Psoas muscle (tissue), 8 donors: ENCODE measurements around the gene ANP32A. TPM values are rescaled to one million over a fixed set of nuclear protein-coding genes. Genes with fewer than 3 reads are reported as not detected.

ENCODE experiments used
- ATAC-seq, 4 donors: fragments of 200-7000 bp; cut with Tn5 transposase; one replicate each; pipeline ENCODE4 v1.9.1; 2020; ENCODE audit warnings: moderate library complexity in 3 of 4, mild to moderate bottlenecking in 2 of 4
- DNase-seq, 2 donors: peaks; one replicate each; pipeline ENCODE4 v3.0.0-alpha.2; 2020
- H3K27ac ChIP-seq: fragments of 200-600 bp; one replicate; pipeline ENCODE4 v1.8.0; 2022
- H3K27me3 ChIP-seq, 3 donors: fragments of 200-600 bp in 1 of 3; one replicate each; pipeline versions ENCODE4 v1.6.1 to v1.8.0; 2013 to 2022; ENCODE audit warnings: low read length in 2 of 3, mild to moderate bottlenecking in 2 of 3, moderate library complexity in 1 of 3; ENCODE audit not compliant: insufficient read depth in 3 of 3
- H3K36me3 ChIP-seq, 2 donors: fragments of 200-600 bp in 1 of 2; one replicate each; pipeline versions ENCODE4 v1.6.1 to v1.8.0; 2013 to 2022; ENCODE audit warnings: low read depth in 1 of 2, mild to moderate bottlenecking in 1 of 2, moderate library complexity in 1 of 2; ENCODE audit not compliant: insufficient read depth in 1 of 2
- H3K4me1 ChIP-seq: fragments of 200-600 bp; one replicate; pipeline ENCODE4 v1.8.0; 2022
- H3K4me3 ChIP-seq: fragments of 200-600 bp; one replicate; pipeline ENCODE4 v1.8.0; 2022; ENCODE audit warnings: mild to moderate bottlenecking
- H3K9me3 ChIP-seq: fragments of 200-600 bp; one replicate; pipeline ENCODE4 v1.8.0; 2022
- CTCF ChIP-seq: fragments of 200-600 bp; IDR thresholded peaks from one replicate; pipeline ENCODE4 v1.8.0; 2022; ENCODE audit warnings: antibody characterized with exemption
- WGBS, 3 donors: extraction: QIAGEN DNeasy Blood & Tissue Kit; methylation state at CpG; one replicate each; pipeline versions ENCODE4 v1.1.6 to v1.1.7; 2013; 5-methylcytosine and 5-hydroxymethylcytosine counted together
- intact Hi-C, 2 donors: fragments of 100-400 bp; cut with DNase I; formaldehyde crosslinking; loops; one replicate each; pipeline versions ENCODE4 v1.11.0 to v1.14.2; 2022
- polyA plus RNA-seq, 3 donors: library from polyadenylated mRNA; stranded (reverse); fragments of 200-250 nt; gene quantifications; one replicate each; pipeline ENCODE4 v1.2.3, GENCODE V29; 2013
- total RNA-seq, 4 donors: library from RNA; stranded (reverse); fragmentation: NEBNext Ultra II Directional in 2 of 4; extraction: Animal tissue kit (Norgen Biotek cat#: 25700) in 2 of 4; gene quantifications; one replicate each; pipeline versions ENCODE4 v1.2.1 to v1.2.4, GENCODE V29; 2021 to 2023
- donor health status: healthy with polysubstance abuse.
- donor health status: DM: no; HTN: no; CAD: no; lungs with moderate emphysema.
- donor health status: Bipolar disorder and iron deficiency.
- donor health status: healthy.
- donor health status: DM: yes; HTN: yes; CAD: no.
- donor health status: DM: no; HTN: no; CAD: no.
- donor health status: DM: no; HTN: no; CAD: no.
- donor health status: DM: yes; HTN: yes; CAD: no.

The ANP32A gene
- total and polyA plus RNA-seq, 7 donors, result 56.7 to 98.2 (median 83.7) TPM

DNA sequence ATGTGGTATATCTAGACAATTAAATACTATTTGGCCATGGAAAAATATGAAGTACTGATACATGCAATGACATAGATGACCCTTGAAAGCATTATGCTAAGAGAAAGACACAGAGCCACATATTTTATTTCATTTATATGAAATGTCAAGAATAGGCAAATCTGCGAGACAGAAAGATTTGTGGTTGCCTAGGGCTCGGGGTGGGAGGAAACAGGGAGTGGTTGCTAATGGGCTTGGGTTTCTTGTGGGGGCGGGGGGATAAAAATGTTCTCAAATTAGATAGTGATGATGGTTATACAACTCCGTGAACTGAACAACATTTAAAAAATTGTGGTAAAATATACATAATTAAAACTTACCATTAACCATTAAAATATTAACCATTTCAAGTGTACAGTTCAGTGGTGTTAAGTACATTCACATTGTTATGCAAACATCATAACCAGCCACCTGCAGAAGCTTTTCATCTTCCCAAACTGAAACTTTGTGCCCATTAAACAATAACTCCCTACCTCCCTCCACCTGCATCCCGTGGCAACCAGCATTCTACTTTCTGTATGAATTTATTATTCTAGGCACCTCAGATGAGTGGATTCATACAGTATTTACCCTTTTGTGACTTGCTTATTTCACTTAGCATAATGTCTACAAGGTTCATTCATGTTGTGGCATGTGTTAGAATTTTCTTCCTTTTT, 24.3 kb upstream of the ANP32A start:
- WGBS, 3 donors, result 76 to 81% (median 77%) methylated on average over 5 of the region's 5 CpGs
- H3K36me3 ChIP-seq, result no peaks in the 10 kb centered on the region

DNA sequence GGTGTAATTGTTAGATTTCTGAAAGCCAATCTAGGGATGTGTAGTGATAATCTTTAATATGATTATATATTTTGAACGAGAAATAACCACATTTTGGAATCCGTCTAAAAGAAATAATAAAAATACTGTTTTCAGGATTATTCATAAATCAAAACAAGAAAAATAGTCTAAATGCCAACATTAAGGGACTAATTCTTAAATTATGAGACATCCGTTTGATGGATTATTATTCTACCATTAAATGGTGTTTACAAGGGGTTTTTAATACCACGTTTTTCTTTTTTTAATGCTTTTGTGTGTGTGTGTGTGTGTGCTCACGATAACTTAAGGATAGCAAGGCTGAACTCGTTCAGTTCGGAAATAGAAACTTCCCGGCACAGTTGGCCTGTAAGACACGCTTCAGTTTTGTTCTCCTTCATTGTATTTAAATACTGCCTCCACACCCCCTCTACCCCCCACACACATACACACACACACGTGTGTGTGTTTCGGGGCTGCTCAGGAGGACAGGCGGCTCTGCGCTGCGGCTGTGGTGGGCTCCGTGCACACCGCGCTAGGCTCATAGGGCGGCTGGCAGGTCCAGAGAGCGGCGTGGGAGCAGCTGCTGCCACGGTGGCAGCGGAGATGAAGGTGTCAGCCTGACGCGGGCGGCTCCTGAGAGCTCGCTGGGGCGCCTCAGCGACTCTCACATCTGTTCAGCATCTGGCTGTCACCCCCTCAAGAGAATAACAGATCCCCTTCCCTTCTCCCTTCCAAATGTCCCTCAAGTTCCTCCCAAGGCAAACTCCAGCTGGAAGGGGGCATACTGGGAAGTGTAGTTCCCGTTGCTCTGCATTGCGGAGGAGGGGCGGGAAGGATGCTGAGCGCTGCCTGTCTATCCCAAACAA, 23.0 kb upstream of the ANP32A start:
- H3K27ac ChIP-seq, result no peak overlapping the region
- no peaks in the 10 kb centered on the region for H3K4me1 ChIP-seq
- peaks cover 0 to 63% (median 5%) of the 10 kb centered on the region in 3 donors for H3K27me3 ChIP-seq
- no peaks in the 10 kb centered on the region for H3K9me3 ChIP-seq
- ATAC-seq (peak in 1 of 4 donors; percentile 55), DNase-seq (no peak)
- no peak for TF ChIP-seq CTCF
- intact Hi-C loops, result no loop called here
- 8 to 11% (median 11%) methylated on average over 31 to 32 of the region's 32 CpGs for WGBS, 3 donors
- H3K4me3 ChIP-seq, result peak overlapping the region; percentile 58
- H3K36me3 ChIP-seq, result no peaks in the 10 kb centered on the region

More for the DNA sequence above, 24.3 kb upstream of the ANP32A start:
- H3K27ac ChIP-seq, result no peak overlapping the region
- H3K4me3 ChIP-seq, result no peak overlapping the region
- DNase-seq (no peak), ATAC-seq (no peak)
- H3K9me3 ChIP-seq, result no peaks in the 10 kb centered on the region
- no peaks in the 10 kb centered on the region for H3K4me1 ChIP-seq
- peaks cover 0 to 50% (median 5%) of the 10 kb centered on the region in 3 donors for H3K27me3 ChIP-seq
- intact Hi-C loops, result no loop called here
- TF ChIP-seq CTCF, result no peak

- TF ChIP-seq CTCF, result no peak
- Histone ChIP-seq H3K36me3 (no peaks in the 10 kb centered on the region), H3K9me3 (peaks cover 3% of the 10 kb centered on the region), H3K27me3 (peaks cover 0 to 69% (median 5%) of the 10 kb centered on the region in 3 donors), H3K4me3 (no peak overlapping the region), H3K4me1 (no peaks in the 10 kb centered on the region), H3K27ac (no peak overlapping the region)
- ATAC-seq (no peak), DNase-seq (no peak)
- intact Hi-C loops, result no loop called here
- WGBS, 3 donors, result 92 to 97% (median 93%) methylated on average over 1 of the region's 1 CpG
Observed at GRCh38 chr15:68842958-68843357, 22.3 kb upstream of the ANP32A start.

DNA sequence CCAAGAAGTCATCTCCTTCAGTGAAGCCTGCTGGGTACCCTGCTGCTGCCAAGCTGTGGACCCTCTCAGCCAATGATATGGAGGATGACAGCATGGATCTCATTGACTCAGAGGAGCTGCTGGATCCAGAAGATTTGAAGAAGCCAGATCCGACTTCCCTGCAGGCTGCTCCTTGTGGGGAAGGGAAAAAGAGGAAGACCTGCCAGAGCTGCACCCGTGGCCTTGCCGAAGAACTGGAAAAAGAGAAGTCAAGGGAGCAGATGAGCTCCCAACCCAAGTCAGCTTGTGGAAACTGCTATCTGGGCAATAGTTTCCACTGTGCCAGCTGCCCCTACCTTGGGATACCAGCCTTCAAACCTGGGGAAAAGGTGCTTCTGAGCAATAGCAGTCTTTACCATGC, 13.7 kb upstream of the ANP32A start:
- TF ChIP-seq CTCF, result no peak
- peaks cover 0 to 29% (median 0%) of the 10 kb centered on the region in 3 donors for H3K27me3 ChIP-seq
- WGBS, 3 donors, result 66 to 84% (median 82%) methylated on average over 3 of the region's 3 CpGs

More for the DNA sequence above, 13.7 kb upstream of the ANP32A start:
- no peak overlapping the region for H3K4me3 ChIP-seq
- H3K27ac ChIP-seq, result no peak overlapping the region
- H3K36me3 ChIP-seq, result no peaks in the 10 kb centered on the region
- DNase-seq (no peak), ATAC-seq (no peak)
- H3K9me3 ChIP-seq, result peaks cover 9% of the 10 kb centered on the region
- H3K4me1 ChIP-seq, result no peaks in the 10 kb centered on the region
- intact Hi-C loops, result loop anchor here in 1 of 2 donors (5.0 kb wide), 1 partner anchor 38 kb away; no protein-coding TSS in a partner anchor
